ENCODE results near the gene C10orf120. TPM values are rescaled to one million over a fixed set of nuclear protein-coding genes. Genes with fewer than 3 reads are reported as not detected.

C10orf120 gene
- total RNA-seq, 1 donor from 2014 or later, result not detected

GRCh38 chr10:122669842-122670241 lies 29.8 kb downstream of the C10orf120 start:
- no peaks in the 10 kb centered on the region for H3K36me3 Mint-ChIP-seq
- H3K4me1 Mint-ChIP-seq, result peaks cover 6% of the 10 kb centered on the region
- no peaks in the 10 kb centered on the region for H3K9me3 Mint-ChIP-seq
- no peak overlapping the region for H3K27ac Mint-ChIP-seq
- H3K27me3 Mint-ChIP-seq (ENCODE audit: low read depth), result peaks cover 24% of the 10 kb centered on the region
- no peak for TF ChIP-seq CTCF (IDR thresholded peaks at IDR 0.05; ENCODE audit: unreplicated experiment)
- no peak for DNase-seq (ENCODE audit: low spot score in 2 of 2, unreplicated experiment in 2 of 2)
- H3K4me3 Mint-ChIP-seq, result no peak overlapping the region

GRCh38 chr10:122669045-122669444 lies 30.6 kb downstream of the C10orf120 start:
- Mint-ChIP-seq H3K27ac (no peak overlapping the region), H3K36me3 (no peaks in the 10 kb centered on the region), H3K27me3 (ENCODE audit: low read depth) (peaks cover 25% of the 10 kb centered on the region), H3K4me3 (no peak overlapping the region), H3K4me1 (peaks cover 6% of the 10 kb centered on the region), H3K9me3 (no peaks in the 10 kb centered on the region)
- TF ChIP-seq CTCF (IDR thresholded peaks at IDR 0.05; ENCODE audit: unreplicated experiment), result no peak
- DNase-seq (ENCODE audit: low spot score in 2 of 2, unreplicated experiment in 2 of 2), result no peak

- Mint-ChIP-seq H3K36me3 (no peaks in the 10 kb centered on the region), H3K4me1 (peaks cover 6% of the 10 kb centered on the region), H3K27ac (no peak overlapping the region), H3K4me3 (no peak overlapping the region), H3K27me3 (ENCODE audit: low read depth) (peaks cover 32% of the 10 kb centered on the region), H3K9me3 (no peaks in the 10 kb centered on the region)
- no peak for DNase-seq (ENCODE audit: low spot score in 2 of 2, unreplicated experiment in 2 of 2)
- TF ChIP-seq CTCF (IDR thresholded peaks at IDR 0.05; ENCODE audit: unreplicated experiment), result no peak
These were observed 33.7 kb downstream of the C10orf120 start for GRCh38 chr10:122665946-122666345.

- Mint-ChIP-seq H3K27ac (no peak overlapping the region), H3K9me3 (no peaks in the 10 kb centered on the region), H3K36me3 (no peaks in the 10 kb centered on the region), H3K4me1 (peaks cover 6% of the 10 kb centered on the region), H3K27me3 (ENCODE audit: low read depth) (peaks cover 37% of the 10 kb centered on the region), H3K4me3 (no peak overlapping the region)
- no peak for DNase-seq (ENCODE audit: low spot score in 2 of 2, unreplicated experiment in 2 of 2)
- no peak for TF ChIP-seq CTCF (IDR thresholded peaks at IDR 0.05; ENCODE audit: unreplicated experiment)
These were observed 34.3 kb downstream of the C10orf120 start for GRCh38 chr10:122665329-122665860.

- no peaks in the 10 kb centered on the region for H3K9me3 Mint-ChIP-seq
- H3K36me3 Mint-ChIP-seq, result no peaks in the 10 kb centered on the region
- H3K27ac Mint-ChIP-seq, result no peak overlapping the region
- peaks cover 3% of the 10 kb centered on the region for H3K4me1 Mint-ChIP-seq
- no peak for TF ChIP-seq CTCF (IDR thresholded peaks at IDR 0.05; ENCODE audit: unreplicated experiment)
- peaks cover 43% of the 10 kb centered on the region for H3K27me3 Mint-ChIP-seq (ENCODE audit: low read depth)
- no peak overlapping the region for H3K4me3 Mint-ChIP-seq
- no peak for DNase-seq (ENCODE audit: low spot score in 2 of 2, unreplicated experiment in 2 of 2)
These were observed 35.1 kb downstream of the C10orf120 start for GRCh38 chr10:122664501-122664900.

Measured in mesothelial cell of epicardium (in vitro differentiated cells).